ENCODE results near the gene E2F6. TPM values are rescaled to one million over a fixed set of nuclear protein-coding genes. Genes with fewer than 3 reads are reported as not detected.

Gene E2F6
- total and polyA plus RNA-seq, 10 of the 15 experiments (the other 5 are each of a cell fraction or from before 2014, with no cell fraction given) = 4.2 to 15.5 (median 11.3) TPM

- H3K9me3 ChIP-seq (replicated peaks; ENCODE audit: control insufficient read depth, insufficient read depth, low read length) = no peaks in the 10 kb centered on the region; the same call in 2 of the 3 replicates
- H4K20me1 ChIP-seq (ENCODE audit: control insufficient read depth, insufficient read depth) = no peaks in the 10 kb centered on the region
- no peak overlapping the region for H3K4me2 ChIP-seq (ENCODE audit: control insufficient read depth, insufficient read depth)
- no peak for ATAC-seq
- BruUV-seq (replicated peaks) = no TSS peak
- H3K9ac ChIP-seq (ENCODE audit: control insufficient read depth, insufficient read depth, low read length) = no peak overlapping the region
- RAD21 ChIA-PET (ENCODE audit: unreplicated experiment) = no interaction called here
- no peaks in the 10 kb centered on the region for H3K36me3 ChIP-seq (ENCODE audit: control insufficient read depth in 2 of 2, insufficient read depth in 2 of 2, low read length in 1 of 2)
- peaks cover 4% of the 10 kb centered on the region; the same call in 1 of the 2 replicates for H3K4me1 ChIP-seq (ENCODE audit: control insufficient read depth, insufficient read depth, low read length)
- no peak overlapping the region for H2AFZ ChIP-seq (ENCODE audit: control insufficient read depth, low read depth, low read length)
- no peak overlapping the region for H3K27ac ChIP-seq (ENCODE audit: control insufficient read depth, insufficient read depth)
- SMC1A ChIA-PET (ENCODE audit: uncharacterized antibody, unreplicated experiment) = interaction anchor here (0.6 kb wide), 1 partner anchor 847 kb away, joined by 3 read pairs; no protein-coding TSS in a partner anchor
- H3K79me2 ChIP-seq (ENCODE audit: control insufficient read depth, insufficient read depth, low read length) = no peaks in the 10 kb centered on the region
- POLR2A ChIA-PET = no interaction called here
- intact Hi-C loops (cut with micrococcal nuclease; ENCODE audit: unreplicated experiment) = no loop called here
- no peak for FAIRE-seq
- in situ Hi-C loops (cut with MboI) = no loop called here
- no peak overlapping the region for H3K4me3 ChIP-seq
- no peaks in the 10 kb centered on the region; a peak in 1 of 4 replicates for H3K27me3 ChIP-seq (replicated peaks in 1 of 2; ENCODE audit: control insufficient read depth in 2 of 2, insufficient read depth in 2 of 2, low read length in 1 of 2)
- DNase-seq (ENCODE audit: low read depth, low spot score) = no peak
- 56% methylated on average over 3 of the region's 3 CpGs for WGBS (ENCODE audit: insufficient coverage, insufficient replicate concordance, low lambda C conversion rate, missing lambda C conversion rate)
- CTCF ChIA-PET = interaction anchor here (1.4 kb wide), 1 partner anchor 75 kb away, joined by 3 read pairs; no protein-coding TSS in a partner anchor
- TF ChIP-seq NFYA (IDR thresholded peaks at IDR 0.05; ENCODE audit: borderline replicate concordance, low read depth, low read length) = no peak
- TF ChIP-seq RAD51 (IDR thresholded peaks at IDR 0.05) = no peak
- TF ChIP-seq PRDM15 (CRISPR knock-in tag; IDR thresholded peaks at IDR 0.05) = no peak
- TF ChIP-seq NR2C2 (IDR thresholded peaks at IDR 0.05; ENCODE audit: borderline replicate concordance, control insufficient read depth, insufficient read length, low read depth) = no peak
- no peak for TF ChIP-seq USF2 (IDR thresholded peaks at IDR 0.05; ENCODE audit: borderline replicate concordance, low read depth, low read length)
- no peak for TF ChIP-seq ZNF687 (IDR thresholded peaks at IDR 0.05)
- TF ChIP-seq BRCA1 (IDR thresholded peaks at IDR 0.05; ENCODE audit: low read depth, low read length) = no peak
- no peak for TF ChIP-seq HDGF (IDR thresholded peaks at IDR 0.05)
- no peak for TF ChIP-seq DPF2 (IDR thresholded peaks at IDR 0.05)
- no peak for TF ChIP-seq BHLHE40 (IDR thresholded peaks at IDR 0.05; ENCODE audit: borderline replicate concordance in 1 of 2, low read depth in 2 of 2, low read length in 1 of 2)
- TF ChIP-seq ZBTB33 (IDR thresholded peaks at IDR 0.05) = no peak
These were observed 43.8 kb upstream of the E2F6 start for GRCh38 chr2:11509657-11510360.
